ENCODE measurements around the gene MAK. TPM values are rescaled to one million over a fixed set of nuclear protein-coding genes. Genes with fewer than 3 reads are reported as not detected.
"Not testable (repeated sequence)": the region's sequence is repeated elsewhere in the genome, so short reads cannot be mapped to it uniquely, and the experiment has no call there.

Gene MAK
- total RNA-seq, result under 1 TPM; 0.27 to 0.32 TPM

- ChIA-PET POLR2A (interaction anchor here (0.6 to 1.3 kb wide), 2 partner anchors 90 to 117 kb away, joined by 3 to 5 read pairs; partner anchors contain the start of gene TMEM14B), CTCF (interaction anchor here (1.0 to 1.4 kb wide), 3 partner anchors 36 to 49 kb away, joined by 3 read pairs; partner anchors contain the start of gene SYCP2L)
- peaks cover 17% of the 10 kb centered on the region for H3K4me1 Mint-ChIP-seq (ENCODE audit: low read depth)
- peak; percentile 94 for ATAC-seq
- intact Hi-C loops (cut with micrococcal nuclease), result no loop called here
- H3K9me3 Mint-ChIP-seq, result peaks cover 5% of the 10 kb centered on the region
- H3K36me3 Mint-ChIP-seq (ENCODE audit: low read depth), result peaks cover 3% of the 10 kb centered on the region
- H3K27me3 Mint-ChIP-seq, result peaks cover 48% of the 10 kb centered on the region
- peak; percentile 88 for DNase-seq
- no peak for TF ChIP-seq CTCF (IDR thresholded peaks at IDR 0.05)
- peak within 1 kb of the TSS; percentile 75 for H3K4me3 Mint-ChIP-seq
- H3K27ac Mint-ChIP-seq, result peak within 1 kb of the TSS; percentile 96
These were observed at the start of gene MAK for GRCh38 chr6:10837995-10838793. Gene MAK (minus strand): TSS chr6:10838539. CDS start chr6:10830648, 7,891 bp downstream.

- no peak within 1 kb of the TSS for H3K27ac Mint-ChIP-seq
- ChIA-PET CTCF (interaction anchor here (1.1 to 1.5 kb wide), 3 partner anchors 11 to 48 kb away, joined by 3 to 4 read pairs (median 4); partner anchors contain the start of gene MAK), POLR2A (no interaction called here)
- peak within 1 kb of the TSS; percentile 58 for H3K4me3 Mint-ChIP-seq
- DNase-seq, result peak; percentile 26
- H3K4me1 Mint-ChIP-seq (ENCODE audit: low read depth), result peaks cover 11% of the 10 kb centered on the region
- no peaks in the 10 kb centered on the region for H3K36me3 Mint-ChIP-seq (ENCODE audit: low read depth)
- intact Hi-C loops (cut with micrococcal nuclease), result loop anchor here (10.0 kb wide), 1 partner anchor 472 kb away; the partner anchor contains the start of gene TFAP2A
- H3K27me3 Mint-ChIP-seq, result peaks cover 68% of the 10 kb centered on the region
- ATAC-seq, result peak; percentile 55
- no peaks in the 10 kb centered on the region for H3K9me3 Mint-ChIP-seq
- TF ChIP-seq CTCF (IDR thresholded peaks at IDR 0.05), result no peak
These were observed 48.6 kb upstream of the MAK start, which contains the start of gene SYCP2L for GRCh38 chr6:10886691-10887502. Gene SYCP2L (plus strand): TSS chr6:10887052. CDS start chr6:10887127, 75 bp downstream.

GRCh38 chr6:10886365-10886690 lies 48.0 kb upstream of the MAK start:
- peaks cover 69% of the 10 kb centered on the region for H3K27me3 Mint-ChIP-seq
- H3K4me3 Mint-ChIP-seq, result peak overlapping the region; percentile 58
- DNase-seq; H3K9me3 Mint-ChIP-seq; H3K36me3 Mint-ChIP-seq (ENCODE audit: low read depth); H3K27ac Mint-ChIP-seq; POLR2A ChIA-PET; ATAC-seq: not testable (repeated sequence)
- intact Hi-C loops (cut with micrococcal nuclease), result loop anchor here (10.0 kb wide), 1 partner anchor 472 kb away; the partner anchor contains the start of gene TFAP2A
- H3K4me1 Mint-ChIP-seq (ENCODE audit: low read depth), result peaks cover 14% of the 10 kb centered on the region
- CTCF ChIA-PET, result interaction anchor here (1.5 kb wide), 2 partner anchors 11 to 18 kb away, joined by 4 read pairs; no protein-coding TSS in a partner anchor

- TF ChIP-seq CTCF (IDR thresholded peaks at IDR 0.05), result no peak
- ChIA-PET CTCF (no interaction called here), POLR2A (no interaction called here)
- ATAC-seq (no peak), DNase-seq (no peak)
- H3K27ac Mint-ChIP-seq, result no peak overlapping the region
- H3K27me3 Mint-ChIP-seq, result peaks cover 75% of the 10 kb centered on the region
- H3K4me1 Mint-ChIP-seq (ENCODE audit: low read depth), result peaks cover 14% of the 10 kb centered on the region
- intact Hi-C loops (cut with micrococcal nuclease), result loop anchor here (10.0 kb wide), 1 partner anchor 470 kb away; the partner anchor contains the start of gene TFAP2A
- H3K9me3 Mint-ChIP-seq, result no peaks in the 10 kb centered on the region
- H3K4me3 Mint-ChIP-seq, result no peak overlapping the region
- no peaks in the 10 kb centered on the region for H3K36me3 Mint-ChIP-seq (ENCODE audit: low read depth)
These were observed 46.1 kb upstream of the MAK start for GRCh38 chr6:10884245-10884972.
